ENCODE results near the gene TUBB4A. TPM values are rescaled to one million over a fixed set of nuclear protein-coding genes. Genes with fewer than 3 reads are reported as not detected.
A peak's percentile ranks its signal among the peaks of the same experiment; 100 is the strongest.

The TUBB4A gene
- total RNA-seq, 1 donor from 2014 or later = 0.40 TPM

GRCh38 chr19:6500837-6501739 lies 1.0 kb downstream of the TUBB4A start:
- DNase-seq (ENCODE audit: low spot score) = no peak
- intact Hi-C loops (cut with DNase I) = no loop called here

GRCh38 chr19:6499052-6499790 lies 2.9 kb downstream of the TUBB4A start:
- no peak for DNase-seq (ENCODE audit: low spot score)
- intact Hi-C loops (cut with DNase I) = no loop called here

GRCh38 chr19:6498294-6499036 lies 3.6 kb downstream of the TUBB4A start:
- no peak for DNase-seq (ENCODE audit: low spot score)
- intact Hi-C loops (cut with DNase I) = no loop called here

GRCh38 chr19:6495947-6496346 lies 6.2 kb downstream of the TUBB4A start:
- no peak for DNase-seq (ENCODE audit: low spot score)
- intact Hi-C loops (cut with DNase I) = no loop called here

- intact Hi-C loops (cut with DNase I) = no loop called here
- no peak for DNase-seq (ENCODE audit: low spot score)
Measured at GRCh38 chr19:6494438-6495036, 7.6 kb downstream of the TUBB4A start.

- DNase-seq (ENCODE audit: low spot score) = no peak
- intact Hi-C loops (cut with DNase I) = no loop called here
Measured at GRCh38 chr19:6491802-6492592, 10.1 kb downstream of the TUBB4A start.

- no peak for DNase-seq (ENCODE audit: low spot score)
- intact Hi-C loops (cut with DNase I) = no loop called here
Measured at GRCh38 chr19:6490134-6490533, 12.0 kb downstream of the TUBB4A start.

GRCh38 chr19:6489278-6490061 lies 12.6 kb downstream of the TUBB4A start:
- no peak for DNase-seq (ENCODE audit: low spot score)
- intact Hi-C loops (cut with DNase I) = no loop called here

GRCh38 chr19:6484831-6485230 lies 17.3 kb downstream of the TUBB4A start:
- intact Hi-C loops (cut with DNase I) = no loop called here
- DNase-seq (ENCODE audit: low spot score) = no peak

- intact Hi-C loops (cut with DNase I) = no loop called here
- no peak for DNase-seq (ENCODE audit: low spot score)
Measured at GRCh38 chr19:6484230-6484629, 17.9 kb downstream of the TUBB4A start.

- intact Hi-C loops (cut with DNase I) = no loop called here
- DNase-seq (ENCODE audit: low spot score) = no peak
Measured at GRCh38 chr19:6483235-6483634, 18.9 kb downstream of the TUBB4A start.

GRCh38 chr19:6482343-6482686 lies 19.8 kb downstream of the TUBB4A start:
- DNase-seq (ENCODE audit: low spot score) = no peak
- intact Hi-C loops (cut with DNase I) = no loop called here

GRCh38 chr19:6481541-6482342 lies 20.4 kb downstream of the TUBB4A start, which contains the start of gene DENND1C:
Gene DENND1C (minus strand): TSS chr19:6481787. CDS start chr19:6481695, 92 bp downstream.
- DNase-seq (ENCODE audit: low spot score) = peak; percentile 87
- intact Hi-C loops (cut with DNase I) = no loop called here

- DNase-seq (ENCODE audit: low spot score) = no peak
- intact Hi-C loops (cut with DNase I) = no loop called here
Measured at GRCh38 chr19:6480848-6481415, 21.2 kb downstream of the TUBB4A start.

- intact Hi-C loops (cut with DNase I) = no loop called here
- DNase-seq (ENCODE audit: low spot score) = no peak
Measured at GRCh38 chr19:6479836-6480398, 22.2 kb downstream of the TUBB4A start.

GRCh38 chr19:6478815-6479214 lies 23.3 kb downstream of the TUBB4A start:
- intact Hi-C loops (cut with DNase I) = no loop called here
- DNase-seq (ENCODE audit: low spot score) = no peak

- DNase-seq (ENCODE audit: low spot score) = no peak
- intact Hi-C loops (cut with DNase I) = no loop called here
Measured at GRCh38 chr19:6476896-6477431, 25.1 kb downstream of the TUBB4A start.

Measured in cardiac septum (tissue), 1 donor.